Skin epidermis (tissue), 12 donors: Measurements from ENCODE around the gene ZBTB7B.
A peak's percentile ranks its signal among the peaks of the same experiment; 100 is the strongest.

Experiments
- H3K27ac ChIP-seq, 21 experiments: fragments of 200-600 bp; sonication (generic) in 11 of 21; one replicate each; pipeline ENCODE4 v1.5.0; 2020; ENCODE audit warnings: mild to moderate bottlenecking in 3 of 21, inconsistent platforms in 2 of 21, moderate library complexity in 2 of 21
- H3K4me3 ChIP-seq, 7 experiments: fragments of 200-600 bp; sonication (generic) in 2 of 7; one replicate each; pipeline ENCODE4 v1.5.0; 2020; ENCODE audit warnings: inconsistent platforms in 2 of 7, mild to moderate bottlenecking in 2 of 7, moderate library complexity in 1 of 7

The ZBTB7B gene

DNA sequence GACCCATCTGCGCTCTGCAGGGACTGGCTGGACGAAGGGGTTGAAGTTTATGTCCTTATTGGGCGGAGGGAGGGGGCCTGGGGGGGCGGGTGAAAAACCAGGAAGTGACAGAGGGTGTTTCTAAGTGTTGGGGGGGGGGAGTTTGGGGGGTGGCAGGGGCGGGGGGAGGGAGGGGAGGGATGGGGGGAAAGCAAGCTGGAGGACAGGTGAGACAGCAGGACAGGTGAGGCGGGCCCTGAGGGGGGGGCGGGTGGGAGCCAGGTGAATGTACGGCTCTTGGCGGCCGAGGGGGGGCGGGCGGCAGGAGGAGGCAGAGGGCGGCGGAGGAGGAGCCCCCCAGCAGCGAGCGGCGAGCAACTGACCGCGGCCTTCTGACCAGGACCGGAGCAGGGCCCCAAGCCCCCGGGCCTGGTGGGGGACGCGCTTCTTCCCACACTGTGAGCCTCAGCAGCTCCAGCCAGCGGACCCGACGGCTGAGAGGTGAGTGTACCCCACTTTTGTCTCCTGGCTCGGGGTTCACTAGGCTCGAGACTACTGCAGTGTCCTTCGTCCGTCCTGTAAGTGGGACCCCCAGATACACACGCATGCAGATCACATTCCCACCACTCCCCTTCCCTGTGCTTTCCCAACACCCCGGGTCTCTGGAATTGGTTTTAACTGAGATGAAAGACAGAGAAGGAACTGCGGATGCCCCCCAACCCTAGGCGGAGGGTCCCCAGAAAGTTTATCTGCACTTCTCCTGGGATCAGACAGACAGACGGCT lies at the start of gene ZBTB7B:
TSS of gene ZBTB7B (plus strand) at position 339 of the 763 bp plus-strand sequence. CDS start 11,859 bp downstream, outside the sequence.
- peak within 1 kb of the TSS; percentile 70 to 93 (median 83) for H3K4me3 ChIP-seq
- peak within 1 kb of the TSS; percentile 89 to 99 (median 96) for H3K27ac ChIP-seq

DNA sequence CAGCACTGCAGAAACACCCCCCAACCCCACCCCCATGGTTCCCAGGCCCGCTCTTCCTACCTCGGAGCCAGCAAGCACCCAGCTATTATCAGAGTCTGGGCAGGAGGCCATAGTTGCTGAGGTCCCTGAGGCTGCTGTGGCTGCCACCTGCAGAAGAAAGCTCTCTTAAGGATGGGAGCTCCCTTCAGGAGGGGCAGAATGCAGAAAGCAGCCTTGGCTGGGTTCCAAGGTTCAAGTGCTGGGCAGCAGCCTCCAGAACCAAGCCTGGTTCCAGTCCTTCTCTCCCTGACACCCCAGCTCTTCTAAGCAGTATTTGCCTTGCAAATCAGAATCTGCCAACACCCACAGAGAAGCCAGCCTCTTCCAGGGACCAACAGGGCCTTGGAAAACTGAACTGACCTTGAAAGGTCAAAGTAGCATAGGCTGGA lies 49.0 kb upstream of the ZBTB7B start:
- peak overlapping the region in 9 of 21 experiments; percentile 23 to 94 (median 77) for H3K27ac ChIP-seq
- peak overlapping the region in 2 of 7 experiments; percentile 3 to 46 for H3K4me3 ChIP-seq

DNA sequence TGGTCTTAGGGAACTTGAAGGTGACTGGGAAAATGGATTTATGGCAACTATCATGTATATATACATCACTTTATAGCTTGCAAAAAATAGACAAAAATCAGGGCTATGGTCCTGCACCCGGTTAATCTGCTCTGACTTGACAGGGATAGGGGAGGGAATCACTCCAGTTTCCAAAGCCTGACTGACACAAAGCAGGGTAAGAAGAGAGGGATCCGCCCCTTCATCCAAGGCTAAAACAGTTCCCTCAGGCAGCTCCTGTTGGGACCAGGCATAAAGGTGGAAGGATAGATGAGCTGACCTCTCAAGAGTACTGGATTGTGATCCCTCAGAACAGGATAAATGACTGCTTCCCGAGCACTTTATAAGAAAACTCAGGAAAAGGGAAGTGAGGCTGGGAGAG lies 48.1 kb upstream of the ZBTB7B start:
- peak overlapping the region in 4 of 7 experiments; percentile 43 to 51 (median 47) for H3K4me3 ChIP-seq
- H3K27ac ChIP-seq = peak overlapping the region in 13 of 21 experiments; percentile 19 to 94 (median 70)

DNA sequence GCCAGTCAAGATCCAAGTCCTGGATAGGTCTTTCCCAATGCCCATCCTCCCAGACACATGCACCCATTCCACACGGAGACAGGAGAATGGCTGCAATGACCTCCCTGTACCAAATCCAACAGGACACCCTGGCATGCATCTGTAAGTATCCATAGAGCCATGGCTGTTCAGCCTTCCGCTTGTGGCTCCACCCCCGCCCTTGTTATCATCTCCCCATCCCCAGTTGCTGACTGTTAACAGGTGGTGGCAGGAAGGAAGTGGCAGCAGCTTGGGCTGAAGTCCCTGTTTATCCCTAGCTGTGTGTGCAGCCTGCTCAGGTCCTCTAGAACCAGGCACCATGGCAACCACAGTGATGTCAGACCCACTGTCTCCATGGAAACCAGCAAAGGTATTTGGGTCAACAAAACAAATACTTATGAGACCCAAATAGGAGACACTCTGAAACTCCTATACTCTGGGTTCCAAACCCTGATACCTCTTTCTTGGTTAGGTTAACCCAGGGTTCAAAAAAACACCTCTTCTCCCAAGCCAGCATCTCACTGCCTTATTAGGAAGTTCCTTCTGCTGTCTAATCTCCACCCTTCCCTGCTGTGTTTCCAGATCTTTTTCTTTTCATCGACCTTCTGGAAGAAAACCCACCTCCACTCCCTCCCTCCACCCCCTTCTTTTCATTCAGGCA lies 47.4 kb upstream of the ZBTB7B start:
- peak overlapping the region; percentile 40 to 51 (median 46) for H3K4me3 ChIP-seq
- H3K27ac ChIP-seq = peak overlapping the region; percentile 44 to 94 (median 79)

DNA sequence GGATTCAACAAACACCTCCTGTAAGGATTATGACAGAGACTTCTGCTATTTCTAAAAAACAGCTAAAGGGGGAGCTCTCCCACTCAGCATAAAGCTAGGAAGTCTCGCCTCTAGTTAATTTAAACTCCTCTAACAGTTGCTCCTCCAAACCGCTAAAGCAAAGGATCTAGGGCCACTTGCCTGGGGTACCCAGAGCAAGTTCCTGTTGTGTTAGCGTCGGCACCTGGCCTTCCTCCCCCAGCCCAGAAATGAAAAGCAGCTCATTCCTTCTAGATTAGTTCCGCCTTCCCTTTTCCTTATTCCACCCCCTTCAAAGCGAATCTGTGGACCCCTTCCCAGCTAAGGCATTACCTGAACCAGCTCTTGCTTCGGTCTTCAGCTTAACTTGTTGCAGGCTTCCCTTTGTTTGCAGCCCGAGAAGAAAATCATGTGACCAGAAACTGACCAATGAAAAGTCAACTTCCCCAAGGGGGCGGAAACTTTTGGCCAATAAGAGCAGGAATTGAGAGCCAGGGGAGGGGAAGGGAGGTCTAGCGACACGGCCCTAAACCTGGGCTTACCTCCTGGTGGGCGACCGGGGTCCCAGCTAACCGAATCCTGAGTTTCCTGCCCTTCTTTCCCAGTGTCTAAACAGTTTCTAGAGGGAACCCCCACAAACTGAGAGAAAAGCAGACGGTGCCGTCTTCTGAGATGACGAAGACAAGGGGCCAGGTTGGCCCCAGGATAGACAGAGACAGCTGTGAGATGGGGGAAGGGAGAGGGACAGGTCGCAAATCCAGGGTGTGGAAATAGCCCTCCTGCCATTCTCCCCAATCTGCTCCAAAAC lies 46.7 kb upstream of the ZBTB7B start, which contains the start of gene PBXIP1:
TSS of gene PBXIP1 (minus strand) at position 382 of the 826 bp plus-strand sequence. CDS start 2,378 bp downstream, outside the sequence.
- Histone ChIP-seq H3K27ac (peak within 1 kb of the TSS; percentile 44 to 94 (median 79)), H3K4me3 (peak within 1 kb of the TSS; percentile 40 to 51 (median 46))

DNA sequence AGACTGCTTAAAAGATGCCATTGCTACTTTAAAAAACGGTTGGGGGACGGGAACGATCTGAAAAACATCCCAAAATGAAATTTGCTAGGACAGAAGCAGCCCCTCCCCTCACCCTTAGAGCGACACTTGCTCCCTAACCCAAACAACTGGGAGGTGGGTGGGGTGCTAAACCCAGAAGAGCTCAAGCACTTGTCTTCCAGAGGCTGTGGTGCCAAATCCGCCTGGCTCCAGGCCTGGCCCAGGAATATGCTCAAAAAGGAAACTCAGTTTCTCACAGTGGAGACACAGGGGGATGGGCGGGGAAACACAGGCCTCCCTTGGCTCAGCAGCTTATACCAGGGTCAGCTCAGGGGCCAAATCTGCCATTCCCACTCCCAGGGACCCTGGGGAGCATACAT lies 46.1 kb upstream of the ZBTB7B start:
- Histone ChIP-seq H3K4me3 (peak overlapping the region; percentile 40 to 51 (median 46)), H3K27ac (peak overlapping the region in 20 of 21 experiments; percentile 15 to 94 (median 79))

DNA sequence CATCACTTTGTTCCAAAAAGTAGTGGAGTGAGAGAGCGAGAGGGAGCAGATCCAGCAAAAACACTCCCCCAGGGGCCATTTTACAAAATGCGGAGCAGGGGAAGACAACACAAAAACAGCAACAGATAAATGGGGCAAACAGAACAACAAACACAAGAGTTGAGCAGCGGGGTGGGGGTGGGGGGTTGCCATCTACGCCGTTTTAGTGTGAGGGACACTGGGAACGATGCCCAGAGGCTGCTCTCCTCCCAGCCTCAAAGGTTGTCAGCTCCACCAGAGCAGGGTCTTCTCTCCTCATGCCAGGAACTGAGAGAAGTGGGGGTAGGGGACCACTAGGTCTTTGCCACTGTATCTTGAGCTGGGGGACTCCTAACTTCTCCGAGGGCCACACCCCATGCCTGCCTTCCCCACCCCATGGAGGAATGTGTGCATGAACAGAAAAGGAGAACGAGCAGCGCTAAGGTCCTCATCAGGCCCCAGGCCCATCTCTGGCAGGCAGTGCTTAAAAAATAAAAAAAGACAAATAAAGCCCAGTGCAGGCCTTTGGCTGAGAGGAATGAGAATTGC lies 45.4 kb upstream of the ZBTB7B start:
- Histone ChIP-seq H3K27ac (peak overlapping the region in 12 of 21 experiments; percentile 27 to 94 (median 83)), H3K4me3 (no peak overlapping the region)

DNA sequence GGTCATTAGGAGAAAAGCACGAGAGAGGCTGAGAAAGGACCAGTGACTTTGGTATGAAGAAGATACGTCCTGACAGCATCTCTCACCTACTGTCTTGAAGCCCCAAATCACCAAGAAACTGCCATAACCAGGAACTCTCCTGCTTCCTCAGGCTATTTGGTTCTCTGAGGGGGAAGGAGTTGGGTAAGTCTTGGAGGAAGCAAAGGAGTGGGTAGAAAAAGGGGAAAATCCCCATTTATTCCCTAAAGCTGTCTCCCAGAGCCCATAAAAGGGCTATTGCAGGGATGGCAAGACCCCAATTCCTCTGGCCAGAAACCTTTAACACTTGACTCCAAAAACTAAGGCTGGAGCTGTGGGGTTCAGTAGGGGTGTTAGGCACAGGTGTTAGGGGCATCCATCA lies 44.6 kb upstream of the ZBTB7B start:
- H3K4me3 ChIP-seq = no peak overlapping the region
- peak overlapping the region in 1 of 21 experiments; percentile 9 for H3K27ac ChIP-seq

DNA sequence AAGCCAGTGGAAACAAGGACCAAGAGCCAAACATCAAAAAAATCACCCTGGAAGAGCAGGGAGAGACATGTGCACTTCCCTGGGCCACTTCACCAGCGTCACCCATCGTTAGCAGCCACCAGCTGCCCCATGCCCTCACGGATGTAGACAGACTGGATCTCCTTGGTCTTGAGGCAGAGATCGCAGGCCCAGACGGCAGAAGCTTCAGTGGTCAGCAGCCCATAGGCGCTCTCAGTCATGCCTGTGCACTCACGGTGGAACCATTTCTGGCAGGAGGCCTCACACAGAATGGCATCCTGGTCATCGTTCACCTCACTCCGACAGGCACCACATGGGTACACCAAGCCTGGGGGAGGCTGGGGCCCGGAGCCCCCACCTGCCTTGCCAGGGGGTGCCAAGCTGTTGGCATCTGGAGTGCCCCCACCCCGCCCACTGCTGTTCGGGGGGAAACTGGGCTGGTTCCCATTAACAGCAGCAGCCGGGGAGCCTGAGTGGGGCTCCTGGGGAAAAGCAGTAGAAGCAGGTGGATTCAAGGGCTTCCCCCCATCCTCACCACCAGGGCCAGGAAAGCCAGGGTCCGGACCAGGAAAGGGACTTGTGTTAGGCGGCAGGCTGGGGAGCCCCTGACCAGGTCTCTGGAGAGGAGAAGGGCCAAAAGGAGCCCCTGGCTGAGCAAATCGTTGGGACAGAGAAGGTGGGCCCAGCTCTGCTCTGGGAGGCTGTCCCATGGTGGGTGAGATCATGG lies 43.7 kb upstream of the ZBTB7B start:
- H3K27ac ChIP-seq = peak overlapping the region in 2 of 21 experiments; percentile 7 to 19

DNA sequence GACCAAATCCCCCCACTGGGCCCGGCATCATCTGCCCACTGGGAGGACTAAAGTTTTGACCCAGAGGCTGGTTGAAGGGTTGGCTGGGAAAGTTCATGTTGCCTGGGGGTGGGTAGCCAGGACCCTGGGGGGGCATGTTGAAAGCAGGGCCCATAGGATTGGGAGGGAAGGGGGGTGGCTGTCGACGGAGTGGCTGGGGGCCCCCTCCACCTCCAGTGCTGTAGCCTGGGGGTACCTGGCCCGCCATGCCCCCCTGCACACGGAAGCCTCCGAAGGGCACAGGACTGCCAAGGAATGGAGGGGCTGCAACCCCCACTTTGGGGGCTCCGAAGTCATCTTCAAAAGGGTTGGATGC lies 43.2 kb upstream of the ZBTB7B start:
- H3K4me3 ChIP-seq = no peak overlapping the region
- H3K27ac ChIP-seq = peak overlapping the region in 2 of 21 experiments; percentile 7 to 19

More for the DNA sequence above, 43.7 kb upstream of the ZBTB7B start:
- H3K4me3 ChIP-seq = no peak overlapping the region

DNA sequence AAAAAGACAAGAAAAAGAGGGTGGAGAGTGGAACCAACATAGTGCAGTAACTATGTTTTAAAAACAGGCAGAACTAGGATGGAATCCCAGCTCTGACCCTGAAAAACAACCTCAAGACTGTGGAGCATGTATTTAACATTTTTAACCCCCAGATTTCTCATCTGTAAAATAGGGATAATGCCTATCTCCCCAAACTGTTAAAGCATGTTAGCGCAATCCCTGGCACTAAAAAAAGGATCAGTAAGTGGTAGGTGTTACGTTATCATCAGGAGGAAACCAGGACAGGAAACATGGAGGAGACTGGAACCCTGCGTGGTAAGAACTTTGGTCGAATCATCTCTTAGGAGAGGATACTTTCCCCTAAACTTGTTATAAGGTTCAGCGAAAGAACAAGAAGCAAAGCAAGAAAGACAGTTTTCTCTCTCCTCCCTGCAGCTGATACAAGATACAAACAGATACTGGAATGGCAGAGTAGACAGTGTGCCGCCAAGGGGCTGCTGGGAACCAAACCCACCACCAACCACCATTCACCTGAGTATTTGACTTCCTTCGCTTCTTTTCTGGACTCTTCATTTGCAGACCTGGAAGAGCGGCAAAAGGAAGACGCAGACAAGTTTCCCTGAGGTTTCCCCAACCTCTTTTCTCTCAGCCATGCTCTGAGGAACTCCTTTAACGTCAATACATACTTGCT lies 42.0 kb upstream of the ZBTB7B start:
- Histone ChIP-seq H3K4me3 (peak overlapping the region; percentile 67 to 88 (median 69)), H3K27ac (peak overlapping the region in 18 of 21 experiments; percentile 90 to 100 (median 98))

DNA sequence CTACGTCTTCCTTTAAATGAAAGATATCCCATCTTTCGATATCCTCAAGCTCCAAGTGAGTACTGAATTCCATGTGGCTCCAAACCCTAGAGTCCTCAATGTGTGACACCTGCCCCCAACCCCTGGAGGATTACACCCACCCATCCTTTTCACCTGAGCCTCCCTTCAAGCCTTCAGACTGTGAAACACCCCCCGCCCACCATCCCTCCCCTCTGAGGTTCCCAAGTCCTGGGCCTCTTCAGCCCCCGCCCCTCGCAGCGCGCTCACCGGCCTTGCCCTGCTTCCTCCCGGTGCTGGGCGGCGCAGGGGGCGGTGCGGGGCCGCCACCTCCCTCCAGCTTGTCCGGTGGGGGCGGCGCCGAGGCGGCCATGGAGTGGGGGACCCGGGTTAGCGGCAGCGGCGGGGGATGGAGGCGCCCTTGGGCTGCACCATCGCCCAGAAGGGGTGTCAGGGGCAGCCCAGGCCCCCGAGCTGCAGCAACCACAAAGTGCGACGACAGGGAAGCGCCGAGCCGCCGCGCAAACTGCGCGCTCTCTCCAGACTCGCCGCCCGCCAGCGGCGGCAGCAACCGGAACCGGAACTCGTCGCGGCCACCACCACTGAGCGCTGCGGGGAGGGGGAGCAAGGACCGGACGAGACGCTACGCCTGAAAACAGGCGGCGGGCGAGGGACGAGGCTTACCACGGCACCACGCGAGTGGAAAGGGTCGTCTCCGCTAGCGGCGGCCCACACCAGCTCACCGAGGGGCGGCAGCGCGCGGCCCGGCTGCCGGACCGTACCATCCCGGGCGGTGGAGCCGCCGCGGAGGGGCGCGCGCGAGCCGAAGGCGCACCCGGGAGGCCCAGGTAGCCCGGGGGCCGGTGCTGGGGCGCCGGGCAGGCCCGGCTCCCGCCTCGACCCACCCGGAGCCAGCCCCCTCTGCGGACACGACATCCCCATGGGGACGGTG lies 41.1 kb upstream of the ZBTB7B start, which contains the start of gene PYGO2:
TSS of gene PYGO2 (minus strand) at position 576 of the 949 bp plus-strand sequence. CDS start at position 370, 206 bp downstream.
- H3K4me3 ChIP-seq = peak within 1 kb of the TSS; percentile 67 to 88 (median 69)

DNA sequence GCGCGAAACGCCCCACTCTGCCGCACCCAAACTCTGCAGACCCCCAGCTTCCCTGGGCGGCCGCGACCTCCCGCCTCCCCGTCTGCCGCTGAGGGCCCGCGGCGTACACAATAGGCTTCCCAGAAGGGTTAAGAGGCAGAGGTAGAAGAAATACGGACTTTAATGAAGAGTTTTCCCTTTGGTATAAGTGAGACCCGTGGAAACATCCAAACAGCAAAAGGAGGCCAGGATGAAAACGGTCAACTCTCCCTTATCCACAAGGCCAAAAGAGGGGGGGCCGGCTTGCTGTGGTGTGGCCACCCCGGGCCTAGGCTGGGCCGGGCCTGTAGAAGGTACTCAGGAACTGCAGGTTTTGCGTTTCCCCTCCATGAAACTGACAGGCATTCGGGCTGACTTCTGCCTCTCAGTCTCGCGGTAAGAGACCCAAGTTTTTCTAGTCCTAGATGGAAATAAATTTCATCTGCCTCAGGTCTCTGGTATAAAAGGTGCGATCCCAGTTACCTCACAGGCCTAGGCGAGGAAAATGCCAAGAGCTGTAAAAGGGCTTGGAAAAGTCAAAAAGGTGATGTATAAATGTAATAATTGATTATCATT lies 40.3 kb upstream of the ZBTB7B start:
- Histone ChIP-seq H3K4me3 (peak overlapping the region; percentile 67 to 88 (median 69)), H3K27ac (peak overlapping the region; percentile 90 to 100 (median 98))

More for the DNA sequence above, 41.1 kb upstream of the ZBTB7B start, which contains the start of gene PYGO2:
- peak within 1 kb of the TSS; percentile 90 to 100 (median 98) for H3K27ac ChIP-seq

DNA sequence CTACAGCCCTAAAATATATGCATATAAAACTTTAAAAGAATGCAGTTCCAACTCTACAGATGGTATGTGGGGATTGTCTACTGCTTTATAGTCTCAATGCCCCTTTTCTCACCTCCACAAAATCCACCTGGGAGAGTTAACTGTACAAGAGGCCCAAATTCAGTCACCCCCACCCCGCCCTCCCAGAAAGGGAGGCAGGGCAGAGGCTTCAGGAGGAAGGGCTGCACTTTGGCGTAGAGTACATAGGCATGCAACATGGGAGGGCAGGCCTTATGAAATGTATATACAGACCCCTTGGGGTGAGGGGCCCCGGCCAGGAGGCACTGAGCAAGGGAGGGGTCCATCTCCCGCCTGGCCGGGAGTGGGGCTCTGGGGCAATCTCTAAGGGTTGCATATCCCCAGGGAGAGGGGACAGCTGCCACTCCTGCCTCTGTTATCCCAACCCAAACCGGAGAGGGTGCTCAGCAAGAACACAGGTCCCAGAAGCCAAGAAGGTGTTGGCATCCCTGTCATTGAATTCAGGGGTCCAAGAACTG lies 39.7 kb upstream of the ZBTB7B start:
- H3K27ac ChIP-seq = peak overlapping the region in 17 of 21 experiments; percentile 31 to 100 (median 99)

DNA sequence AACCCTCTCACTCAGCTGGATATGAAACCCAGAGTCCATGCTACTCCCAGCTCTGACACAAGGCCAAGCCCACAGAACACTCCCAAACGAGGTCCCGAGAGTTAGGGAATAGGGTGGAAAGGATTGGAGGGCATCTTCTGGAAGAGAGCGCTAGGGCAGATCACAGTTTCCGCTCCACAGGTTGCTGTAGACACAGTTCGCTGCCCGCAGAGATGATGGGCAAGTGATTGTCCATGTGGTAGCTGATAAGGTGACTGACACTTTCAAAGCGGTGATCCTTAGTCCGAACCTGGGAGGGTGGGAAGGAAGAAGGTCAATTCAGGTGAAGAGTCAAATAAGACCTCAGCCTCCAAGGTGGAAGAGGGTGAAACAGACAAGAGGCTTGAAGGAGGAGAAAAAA lies 39.0 kb upstream of the ZBTB7B start:
- Histone ChIP-seq H3K27ac (peak overlapping the region in 5 of 21 experiments; percentile 0 to 100 (median 98)), H3K4me3 (no peak overlapping the region)

More for the DNA sequence above, 39.7 kb upstream of the ZBTB7B start:
- H3K4me3 ChIP-seq = peak overlapping the region in 3 of 7 experiments; percentile 67 to 76 (median 68)

DNA sequence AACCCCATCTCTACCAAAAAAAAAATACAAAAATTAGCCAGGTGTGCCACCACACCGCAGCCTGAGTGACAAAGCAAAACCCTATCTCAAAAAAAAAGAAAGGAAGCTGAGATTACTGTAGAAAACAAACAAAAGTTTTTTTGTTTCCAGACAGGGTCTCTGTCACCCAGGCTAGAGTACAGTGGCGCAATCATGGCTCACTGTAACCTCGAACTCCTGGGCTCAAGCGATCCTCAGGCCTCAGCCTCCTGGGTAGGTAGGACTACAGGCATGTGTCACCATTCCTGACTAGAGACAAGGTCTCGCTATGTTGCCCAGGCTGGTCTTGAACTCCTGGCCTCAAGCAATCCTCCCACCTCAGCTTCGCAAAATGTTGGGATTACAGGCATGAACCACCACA lies 38.2 kb upstream of the ZBTB7B start:
- Histone ChIP-seq H3K4me3 (no peak overlapping the region), H3K27ac (peak overlapping the region in 3 of 21 experiments; percentile 8 to 98 (median 98))
